ENCODE data around the gene SMC5. TPM values are rescaled to one million over a fixed set of nuclear protein-coding genes. Genes with fewer than 3 reads are reported as not detected.

SMC5 gene
- total RNA-seq, 2 experiments from 2014 or later: 36.2 to 38.8 TPM

DNA sequence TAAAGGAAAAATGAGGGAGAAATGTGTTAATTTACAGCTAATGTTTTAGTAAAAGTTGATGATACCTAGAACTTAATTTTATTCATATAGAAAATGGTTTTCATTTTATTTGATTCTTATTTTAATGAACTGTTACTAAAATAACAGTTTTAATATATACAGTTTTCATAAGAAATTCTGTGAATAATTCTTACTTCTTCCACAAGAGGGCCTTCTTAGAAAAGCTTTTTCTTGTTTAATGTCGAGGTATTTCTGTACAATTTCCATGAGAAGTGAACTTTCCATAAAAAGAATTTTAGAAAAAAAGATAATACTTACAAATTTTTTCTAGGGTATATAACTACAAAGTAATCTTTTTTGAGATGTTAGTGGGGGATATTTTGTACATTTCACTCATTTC is 81.8 kb downstream of the SMC5 start:
- DNase-seq: no peak
- H3K9me3 Mint-ChIP-seq: no peaks in the 10 kb centered on the region
- POLR2A ChIA-PET: interaction anchor here (0.7 to 1.7 kb wide), 3 partner anchors 72 to 260 kb away, joined by 3 to 5 read pairs (median 5); no protein-coding TSS in a partner anchor
- CTCF ChIA-PET: interaction anchor here (0.8 to 3.1 kb wide), 12 partner anchors 11 to 262 kb away, joined by 3 to 54 read pairs (median 4); partner anchors contain the start of gene KLF9
- H3K4me3 Mint-ChIP-seq: no peak overlapping the region
- peaks cover 24% of the 10 kb centered on the region for H3K36me3 Mint-ChIP-seq (ENCODE audit: low read depth)
- H3K4me1 Mint-ChIP-seq: peaks cover 2% of the 10 kb centered on the region
- H3K27me3 Mint-ChIP-seq: no peaks in the 10 kb centered on the region
- H3K27ac Mint-ChIP-seq: no peak overlapping the region

DNA sequence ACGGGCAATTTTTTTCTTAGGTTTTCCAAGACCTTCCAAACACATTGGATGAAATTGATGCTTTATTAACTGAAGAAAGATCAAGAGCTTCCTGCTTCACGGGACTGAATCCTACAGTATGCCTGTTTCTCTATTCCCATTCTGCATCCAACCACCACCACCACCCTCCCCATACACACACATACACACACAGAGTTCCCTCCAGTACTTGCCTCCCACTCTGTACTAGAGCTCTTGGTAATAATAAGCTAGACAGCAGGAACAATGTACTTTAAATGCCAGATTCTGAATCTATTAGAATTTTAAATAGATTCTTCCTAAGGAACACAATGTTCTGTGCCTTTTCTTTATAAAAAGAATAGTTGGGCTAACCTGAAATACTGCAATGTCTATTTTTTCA is 88.3 kb downstream of the SMC5 start:
- ChIA-PET CTCF (no interaction called here), POLR2A (no interaction called here)
- no peak for DNase-seq
- H3K36me3 Mint-ChIP-seq (ENCODE audit: low read depth): peaks cover 50% of the 10 kb centered on the region
- no peaks in the 10 kb centered on the region for H3K27me3 Mint-ChIP-seq
- H3K27ac Mint-ChIP-seq: no peak overlapping the region
- H3K4me1 Mint-ChIP-seq: no peaks in the 10 kb centered on the region
- no peaks in the 10 kb centered on the region for H3K9me3 Mint-ChIP-seq
- no peak overlapping the region for H3K4me3 Mint-ChIP-seq

DNA sequence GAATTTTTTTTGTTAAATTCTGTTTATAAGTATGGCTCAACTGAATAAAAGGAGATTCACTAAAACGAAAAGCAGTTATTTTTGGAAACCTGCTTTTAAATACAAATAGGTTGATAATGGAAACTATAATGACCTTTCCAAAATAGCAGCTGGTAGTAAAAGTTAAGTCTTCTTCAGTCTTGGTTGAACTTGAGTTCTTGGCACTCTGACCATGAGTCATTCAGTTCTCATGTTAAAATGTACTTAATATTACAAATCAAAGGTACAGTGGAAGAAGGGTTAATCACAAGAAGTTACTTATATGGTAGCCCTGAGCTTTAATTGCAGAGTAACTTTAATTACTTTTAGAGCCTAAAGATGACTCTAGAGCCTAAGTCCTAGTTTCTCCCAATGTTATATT is 93.6 kb downstream of the SMC5 start:
- Mint-ChIP-seq H3K9me3 (no peaks in the 10 kb centered on the region), H3K4me3 (no peak overlapping the region), H3K4me1 (no peaks in the 10 kb centered on the region), H3K27me3 (no peaks in the 10 kb centered on the region), H3K27ac (no peak overlapping the region), H3K36me3 (ENCODE audit: low read depth) (peaks cover 32% of the 10 kb centered on the region)
- ChIA-PET CTCF (interaction anchor here (1.4 kb wide), 1 partner anchor 250 kb away, joined by 6 read pairs; no protein-coding TSS in a partner anchor), POLR2A (interaction anchor here (1.0 kb wide), 1 partner anchor 68 kb away, joined by 3 read pairs; no protein-coding TSS in a partner anchor)
- DNase-seq: no peak

DNA sequence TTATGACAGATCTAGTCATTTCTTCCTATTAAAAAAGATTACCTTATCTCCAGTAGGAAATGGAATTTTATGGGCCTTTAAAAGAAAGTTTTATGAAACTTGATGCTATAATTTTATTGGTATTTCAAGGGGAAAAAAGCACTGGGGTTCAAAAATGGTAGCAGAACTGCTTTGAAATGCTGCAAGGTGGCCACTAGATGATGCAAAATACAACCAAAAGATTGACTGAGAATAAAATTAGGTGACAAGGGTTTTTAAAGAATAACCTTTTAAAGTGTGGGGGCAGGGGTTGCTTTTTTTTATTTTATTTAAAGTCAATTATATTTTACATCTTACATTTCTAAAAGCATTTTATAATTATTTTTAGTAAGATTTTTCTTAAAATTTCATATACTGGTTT is 94.0 kb downstream of the SMC5 start:
- Mint-ChIP-seq H3K27ac (no peak overlapping the region), H3K36me3 (ENCODE audit: low read depth) (peaks cover 33% of the 10 kb centered on the region), H3K4me3 (no peak overlapping the region), H3K9me3 (no peaks in the 10 kb centered on the region), H3K27me3 (no peaks in the 10 kb centered on the region), H3K4me1 (no peaks in the 10 kb centered on the region)
- ChIA-PET CTCF (interaction anchor here (1.4 kb wide), 1 partner anchor 250 kb away, joined by 6 read pairs; no protein-coding TSS in a partner anchor), POLR2A (no interaction called here)
- no peak for DNase-seq

DNA sequence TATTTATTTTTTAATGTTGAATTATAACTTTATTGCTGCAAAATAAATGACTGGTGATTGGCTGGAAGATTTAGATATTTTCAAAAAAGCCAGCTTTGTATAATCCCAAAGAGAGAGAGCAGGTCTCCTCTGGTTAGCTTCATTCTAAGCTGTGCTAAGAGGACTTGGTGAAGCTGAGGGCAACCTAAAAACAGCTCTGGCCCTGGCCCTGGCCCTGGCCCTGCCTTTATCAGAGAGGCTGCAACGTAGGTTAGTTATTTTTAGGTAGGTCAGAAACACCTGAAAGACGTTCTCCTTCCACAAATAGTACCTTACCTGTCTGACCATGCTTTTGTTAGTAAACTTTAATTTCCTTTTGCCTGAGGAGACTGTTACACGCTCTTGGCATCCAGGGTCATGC is 97.0 kb downstream of the SMC5 start:
- ChIA-PET POLR2A (interaction anchor here (0.8 kb wide), 1 partner anchor 247 kb away, joined by 3 read pairs; no protein-coding TSS in a partner anchor), CTCF (interaction anchor here (0.8 kb wide), 1 partner anchor 247 kb away, joined by 4 read pairs; no protein-coding TSS in a partner anchor)
- no peak overlapping the region for H3K27ac Mint-ChIP-seq
- H3K27me3 Mint-ChIP-seq: no peaks in the 10 kb centered on the region
- H3K4me1 Mint-ChIP-seq: no peaks in the 10 kb centered on the region
- H3K4me3 Mint-ChIP-seq: no peak overlapping the region
- DNase-seq: no peak
- H3K36me3 Mint-ChIP-seq (ENCODE audit: low read depth): peaks cover 16% of the 10 kb centered on the region
- no peaks in the 10 kb centered on the region for H3K9me3 Mint-ChIP-seq

DNA sequence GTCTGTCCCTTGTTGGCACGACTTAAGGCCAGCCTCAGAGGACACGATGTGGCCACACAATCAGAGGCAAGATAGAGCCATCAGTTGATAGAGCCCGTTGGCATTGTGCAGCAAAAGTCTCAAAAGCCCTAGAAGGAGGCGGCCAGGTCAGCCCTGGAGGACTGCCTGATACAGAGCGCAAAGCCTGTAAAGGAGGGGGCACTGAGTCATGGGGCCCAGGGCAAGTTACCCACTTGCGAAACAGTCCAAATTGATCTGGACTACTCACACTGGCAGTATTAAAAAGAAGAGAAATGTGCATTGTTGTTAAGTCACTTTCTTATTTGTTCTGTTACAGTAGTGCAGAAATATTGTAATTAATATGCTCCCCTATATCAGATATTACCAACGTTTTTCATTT is 104.2 kb downstream of the SMC5 start:
- H3K9me3 Mint-ChIP-seq: no peaks in the 10 kb centered on the region
- H3K27ac Mint-ChIP-seq: no peak overlapping the region
- no peaks in the 10 kb centered on the region for H3K4me1 Mint-ChIP-seq
- DNase-seq: no peak
- ChIA-PET POLR2A (no interaction called here), CTCF (interaction anchor here (1.1 kb wide), 1 partner anchor 28 kb away, joined by 3 read pairs; no protein-coding TSS in a partner anchor)
- H3K27me3 Mint-ChIP-seq: no peaks in the 10 kb centered on the region
- H3K36me3 Mint-ChIP-seq (ENCODE audit: low read depth): peaks cover 12% of the 10 kb centered on the region
- H3K4me3 Mint-ChIP-seq: no peak overlapping the region

DNA sequence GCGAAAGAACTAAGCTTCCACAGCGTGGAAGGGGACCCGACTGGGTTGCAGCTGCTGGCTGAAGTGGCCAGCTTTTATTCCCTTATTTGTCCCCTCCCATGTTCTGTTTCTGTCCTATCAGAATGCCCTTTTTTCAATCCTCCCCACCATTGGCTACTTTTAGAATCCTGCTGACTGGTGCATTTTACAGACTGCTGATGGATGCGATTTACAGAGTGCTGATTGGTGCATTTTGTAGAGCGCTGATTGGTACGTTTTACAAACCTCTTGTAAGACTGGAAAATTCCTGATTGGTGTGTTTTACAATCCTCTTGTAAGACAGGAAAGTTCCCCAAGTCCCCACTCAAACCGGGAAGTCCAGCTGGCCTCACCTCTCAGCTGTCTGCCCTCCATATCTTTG is 105.0 kb downstream of the SMC5 start:
- Mint-ChIP-seq H3K9me3 (no peaks in the 10 kb centered on the region), H3K4me1 (no peaks in the 10 kb centered on the region), H3K27ac (no peak overlapping the region), H3K4me3 (no peak overlapping the region), H3K36me3 (ENCODE audit: low read depth) (peaks cover 12% of the 10 kb centered on the region), H3K27me3 (no peaks in the 10 kb centered on the region)
- CTCF ChIA-PET: no interaction called here
- no peak for DNase-seq
- POLR2A ChIA-PET: no interaction called here

DNA sequence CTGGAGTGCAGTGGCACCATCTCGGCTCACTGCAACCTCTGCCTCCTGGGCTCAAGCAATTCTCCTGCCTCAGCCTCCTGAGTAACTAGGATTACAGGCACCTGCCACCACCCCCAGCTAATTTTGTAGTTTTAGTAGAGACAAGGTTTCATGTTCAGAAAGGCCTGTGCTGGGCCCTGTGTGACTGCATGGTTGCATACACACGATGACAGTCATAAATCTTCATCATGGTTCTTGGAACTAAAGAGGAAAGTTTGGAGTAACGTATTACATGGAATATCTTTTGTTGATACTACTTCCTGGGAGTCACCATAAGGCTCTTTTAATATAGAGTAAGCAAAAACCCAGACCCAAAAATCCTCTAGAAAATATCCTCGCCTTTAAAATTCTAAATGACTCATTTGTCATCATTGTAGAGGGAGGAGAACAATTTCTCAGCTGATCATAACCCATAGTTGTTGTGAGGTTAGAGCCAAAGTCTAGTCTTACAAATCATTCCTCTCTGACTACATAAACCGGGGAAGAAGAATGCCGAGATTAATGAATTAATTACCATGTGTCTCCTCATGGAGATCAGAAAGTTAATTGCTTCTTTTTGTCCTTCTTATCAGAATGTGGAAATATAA is 108.6 kb downstream of the SMC5 start:
- no peaks in the 10 kb centered on the region for H3K4me1 Mint-ChIP-seq
- no peak for DNase-seq
- no peak overlapping the region for H3K27ac Mint-ChIP-seq
- H3K27me3 Mint-ChIP-seq: no peaks in the 10 kb centered on the region
- no peak overlapping the region for H3K4me3 Mint-ChIP-seq
- ChIA-PET CTCF (interaction anchor here (1.3 kb wide), 1 partner anchor 235 kb away, joined by 5 read pairs; no protein-coding TSS in a partner anchor), POLR2A (no interaction called here)
- no peaks in the 10 kb centered on the region for H3K9me3 Mint-ChIP-seq
- peaks cover 12% of the 10 kb centered on the region for H3K36me3 Mint-ChIP-seq (ENCODE audit: low read depth)

DNA sequence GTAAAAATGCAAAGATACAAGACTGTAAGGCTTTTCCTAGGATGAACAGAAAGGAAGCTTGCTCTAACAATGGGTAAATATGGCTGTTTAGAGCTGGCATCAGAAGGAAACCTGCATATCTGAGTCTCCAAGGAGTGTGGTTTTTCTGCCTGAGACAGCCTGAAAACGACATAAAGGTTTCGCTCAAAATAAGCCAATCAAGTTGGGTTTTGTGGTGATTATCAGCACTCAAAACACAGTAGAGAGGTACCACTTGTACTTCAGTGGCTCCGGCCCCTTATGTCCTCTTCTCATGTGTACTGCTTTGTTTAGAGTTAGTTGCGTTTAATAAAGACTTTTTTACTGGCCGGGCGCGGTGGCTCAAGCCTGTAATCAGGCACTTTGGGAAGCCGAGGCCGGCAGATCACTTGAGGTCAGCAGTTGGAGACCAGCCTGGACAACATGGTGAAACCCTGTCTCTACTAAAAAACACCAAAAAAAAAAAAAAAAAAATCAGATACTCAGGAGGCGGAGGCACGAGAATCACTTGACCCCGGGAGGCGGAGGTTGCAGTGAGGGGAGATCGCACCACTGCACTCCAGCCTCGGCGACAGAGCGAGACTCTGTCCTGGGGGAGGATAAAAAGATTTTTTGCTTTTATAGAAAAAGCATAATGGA is 116.3 kb downstream of the SMC5 start:
- no peak for DNase-seq
- no peaks in the 10 kb centered on the region for H3K36me3 Mint-ChIP-seq (ENCODE audit: low read depth)
- CTCF ChIA-PET: interaction anchor here (1.2 kb wide), 1 partner anchor 227 kb away, joined by 3 read pairs; no protein-coding TSS in a partner anchor
- H3K27me3 Mint-ChIP-seq: no peaks in the 10 kb centered on the region
- no peak overlapping the region for H3K4me3 Mint-ChIP-seq
- H3K27ac Mint-ChIP-seq: no peak overlapping the region
- H3K4me1 Mint-ChIP-seq: no peaks in the 10 kb centered on the region
- H3K9me3 Mint-ChIP-seq: no peaks in the 10 kb centered on the region
- POLR2A ChIA-PET: no interaction called here

DNA sequence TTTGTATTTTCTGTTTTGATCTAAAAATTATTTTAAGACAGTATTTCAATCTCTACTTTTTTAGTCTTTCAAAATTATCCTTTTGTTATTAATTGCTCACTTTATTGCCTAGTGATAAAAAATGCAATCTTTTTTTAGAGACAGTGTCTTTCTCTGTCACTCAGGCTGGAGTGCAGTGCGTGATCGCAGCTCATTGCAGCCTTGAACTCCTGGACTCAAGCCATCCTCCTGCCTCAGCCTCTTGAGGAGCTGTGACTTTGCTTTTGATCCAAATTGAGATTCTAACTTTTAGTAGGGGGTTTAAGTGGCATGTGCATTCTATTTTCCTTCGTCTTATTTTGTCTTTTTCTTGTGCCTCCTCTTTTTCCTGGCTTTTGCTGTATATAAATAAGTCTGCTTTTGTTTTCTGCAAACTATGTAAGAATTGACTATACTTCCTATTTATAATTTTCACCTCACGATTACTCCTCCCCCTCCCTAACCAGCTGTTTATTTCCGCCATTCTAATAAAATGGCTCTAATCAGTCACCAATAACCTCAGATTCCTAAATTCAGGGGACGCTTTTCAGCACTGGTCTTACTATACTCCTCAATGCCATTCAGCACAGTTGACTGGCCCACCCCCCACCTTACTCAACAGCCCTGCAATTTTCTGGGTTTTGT is 123.4 kb downstream of the SMC5 start:
- H3K9me3 Mint-ChIP-seq: no peaks in the 10 kb centered on the region
- CTCF ChIA-PET: no interaction called here
- H3K27me3 Mint-ChIP-seq: no peaks in the 10 kb centered on the region
- peaks cover 6% of the 10 kb centered on the region for H3K36me3 Mint-ChIP-seq (ENCODE audit: low read depth)
- H3K27ac Mint-ChIP-seq: no peak overlapping the region
- H3K4me1 Mint-ChIP-seq: no peaks in the 10 kb centered on the region
- H3K4me3 Mint-ChIP-seq: no peak overlapping the region
- DNase-seq: no peak
- POLR2A ChIA-PET: no interaction called here

DNA sequence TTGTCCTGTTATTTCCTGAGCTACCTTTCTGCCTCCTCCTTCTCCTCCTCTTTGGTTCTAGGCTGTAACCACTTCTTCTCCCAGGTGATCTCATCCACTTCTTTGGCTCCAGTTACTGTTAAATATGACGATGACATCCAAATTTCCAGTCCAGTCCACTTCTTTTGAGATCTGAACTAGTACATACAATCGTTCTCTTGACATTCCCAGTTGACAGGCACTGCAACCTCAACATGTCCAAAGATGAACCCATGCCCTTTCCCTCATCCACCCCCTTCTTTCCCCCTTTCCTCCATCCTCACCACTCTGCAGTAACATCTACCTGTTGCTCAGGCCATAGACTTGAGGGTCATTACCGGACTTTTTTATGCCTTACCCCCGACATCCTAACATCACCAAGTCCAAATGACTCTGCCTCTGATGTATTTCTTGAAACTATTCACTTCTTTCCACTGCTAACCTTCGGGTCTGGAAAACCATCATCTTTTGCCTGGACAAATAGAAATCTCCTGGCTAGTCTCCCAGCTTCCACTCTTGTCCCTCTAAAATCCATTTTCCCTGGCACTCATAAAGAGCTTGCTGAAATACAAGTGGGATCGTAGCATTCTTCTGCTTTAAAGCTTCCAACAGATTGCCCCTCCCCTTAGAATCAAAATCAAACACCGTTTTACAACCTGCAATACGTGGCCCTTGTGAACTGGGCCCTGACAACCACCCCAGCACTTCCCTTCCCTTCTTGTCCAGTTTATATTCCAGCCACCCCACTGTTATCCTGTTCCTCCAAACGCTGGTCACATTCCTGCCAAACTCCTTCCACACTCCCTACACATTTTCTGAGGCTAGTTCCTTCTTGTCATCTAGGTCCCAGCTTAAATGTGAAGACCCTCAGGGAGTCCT is 124.2 kb downstream of the SMC5 start:
- no peak overlapping the region for H3K27ac Mint-ChIP-seq
- no peak overlapping the region for H3K4me3 Mint-ChIP-seq
- H3K9me3 Mint-ChIP-seq: no peaks in the 10 kb centered on the region
- DNase-seq: no peak
- ChIA-PET POLR2A (no interaction called here), CTCF (no interaction called here)
- no peaks in the 10 kb centered on the region for H3K27me3 Mint-ChIP-seq
- H3K36me3 Mint-ChIP-seq (ENCODE audit: low read depth): peaks cover 12% of the 10 kb centered on the region
- H3K4me1 Mint-ChIP-seq: peaks cover 2% of the 10 kb centered on the region

DNA sequence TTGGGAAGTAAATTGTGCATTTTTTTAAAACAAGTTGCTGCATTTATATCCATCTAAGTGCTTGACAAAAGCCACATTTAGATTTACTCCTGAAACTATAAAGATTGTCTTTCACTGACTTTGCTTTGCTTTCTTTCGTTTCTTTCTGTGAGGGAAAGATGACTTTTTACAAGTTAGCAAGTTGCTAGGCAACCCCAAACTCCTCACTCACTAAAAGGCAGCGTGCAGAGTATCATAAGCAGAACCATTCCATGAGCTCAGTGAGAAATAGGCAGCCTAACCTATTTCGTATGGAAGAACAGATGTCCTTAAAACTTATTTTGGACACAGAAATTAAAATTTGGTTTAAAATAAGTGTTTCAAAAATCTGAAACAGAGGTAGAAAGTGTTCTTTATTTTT is 126.6 kb downstream of the SMC5 start:
- H3K36me3 Mint-ChIP-seq (ENCODE audit: low read depth): peaks cover 12% of the 10 kb centered on the region
- no peaks in the 10 kb centered on the region for H3K9me3 Mint-ChIP-seq
- ChIA-PET CTCF (no interaction called here), POLR2A (no interaction called here)
- no peak overlapping the region for H3K4me3 Mint-ChIP-seq
- no peaks in the 10 kb centered on the region for H3K27me3 Mint-ChIP-seq
- peaks cover 15% of the 10 kb centered on the region for H3K4me1 Mint-ChIP-seq
- DNase-seq: no peak
- no peak overlapping the region for H3K27ac Mint-ChIP-seq

Data from activated CD4-positive, alpha-beta memory T cell treated with anti-CD3 and anti-CD28 coated beads, Interleukin-2, amount 10 ng/mL, durations not matched to agents 7 days and 5 days (primary cell).